ENCODE results near the gene WNT3.
"Not testable (repeated sequence)": the region's sequence is repeated elsewhere in the genome, so short reads cannot be mapped to it uniquely, and the experiment has no call there.

WNT3 gene

GRCh38 chr17:46815474-46816353, 2.8 kb downstream of the WNT3 start:
- DNase-seq (ENCODE audit: low read depth in 2 of 2, low spot score in 1 of 2): no peak

- DNase-seq (ENCODE audit: low read depth in 2 of 2, low spot score in 1 of 2): no peak
These were observed 4.0 kb downstream of the WNT3 start for GRCh38 chr17:46814446-46814845.

DNA sequence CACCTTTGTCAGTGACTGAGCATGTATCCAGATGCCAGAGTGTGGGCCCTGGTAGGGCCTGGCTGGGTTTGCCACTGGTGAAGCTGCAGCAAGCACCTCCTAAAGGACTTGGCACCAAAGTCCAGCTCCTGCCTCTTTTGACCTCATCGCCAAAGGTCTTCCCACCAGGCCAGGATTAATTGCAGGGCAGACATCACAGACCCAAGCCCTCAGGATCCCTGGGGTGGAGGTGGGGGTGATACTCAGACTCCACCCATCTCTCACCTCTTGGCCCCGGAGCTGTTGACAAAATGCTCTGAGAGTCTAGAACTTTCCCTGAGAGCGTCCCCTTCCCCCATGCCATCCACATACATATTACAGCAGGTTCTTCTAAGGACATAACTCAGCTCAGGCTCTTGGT, 4.6 kb downstream of the WNT3 start:
- DNase-seq (ENCODE audit: low read depth in 2 of 2, low spot score in 1 of 2): no peak

DNA sequence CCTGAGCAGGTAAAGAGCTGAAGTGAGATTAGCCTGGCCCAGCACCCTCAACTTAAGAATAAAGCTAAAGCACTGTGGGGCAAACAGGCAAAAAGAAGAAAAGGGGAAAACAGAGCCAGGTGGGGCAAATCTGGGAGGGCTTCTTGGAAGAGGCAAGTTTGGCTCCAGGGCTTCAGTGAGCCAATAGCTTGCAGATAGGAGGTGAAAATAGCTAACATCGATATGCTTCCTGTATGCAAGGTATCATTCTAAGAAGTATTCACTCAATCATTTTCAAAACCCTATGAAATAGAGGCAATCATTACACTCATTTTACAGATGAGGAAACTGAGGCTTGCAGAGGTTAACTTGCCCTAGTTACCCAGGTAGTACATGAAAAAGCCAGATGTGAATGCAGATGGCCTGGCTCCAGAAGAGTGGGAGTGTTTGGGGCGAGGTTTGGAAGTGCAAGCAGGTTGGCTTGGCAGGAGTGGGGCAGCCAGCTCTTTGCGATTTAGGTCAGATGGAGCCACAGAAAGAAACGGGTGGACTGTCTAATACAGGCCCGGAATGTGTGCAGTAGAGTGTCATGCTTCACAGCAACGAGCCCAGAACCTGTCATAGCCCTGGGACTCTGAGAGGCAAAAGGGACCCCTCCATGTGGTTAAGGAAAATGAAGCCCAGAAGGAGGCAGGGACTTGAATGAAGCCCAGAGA, 5.7 kb downstream of the WNT3 start:
- no peak for DNase-seq (ENCODE audit: low read depth in 2 of 2, low spot score in 1 of 2)

DNA sequence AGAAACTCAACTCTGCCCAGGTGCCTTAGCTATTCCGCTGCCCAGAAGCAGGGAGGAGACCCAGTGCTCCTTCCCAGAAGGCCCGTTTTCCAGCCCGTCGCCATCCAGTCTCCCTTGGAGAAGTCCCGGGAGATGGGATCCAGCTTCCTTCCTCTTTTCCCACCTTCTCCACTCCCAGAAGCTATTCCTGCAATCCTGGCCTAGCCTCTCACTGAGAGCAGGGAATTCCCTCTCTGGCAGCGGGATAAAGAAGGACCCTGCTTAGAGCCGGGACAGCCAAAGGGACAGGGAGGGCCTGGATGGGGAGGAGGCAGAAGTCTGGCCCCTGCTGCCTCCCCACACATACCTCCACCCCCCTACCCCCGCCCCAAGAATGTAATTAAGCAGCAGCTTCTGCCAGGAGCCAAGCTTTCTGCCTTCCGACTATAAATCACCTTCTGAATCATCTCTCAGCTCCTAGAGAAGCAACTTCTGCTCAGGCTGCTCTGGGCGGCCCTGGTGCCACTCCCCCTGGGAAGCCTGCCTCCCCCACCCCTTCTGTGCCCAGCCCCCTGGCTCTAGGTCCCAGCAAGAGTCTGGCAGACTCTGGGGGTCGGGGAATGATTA, 6.4 kb downstream of the WNT3 start:
- DNase-seq (ENCODE audit: low read depth in 2 of 2, low spot score in 1 of 2): no peak

GRCh38 chr17:46810837-46811236, 7.7 kb downstream of the WNT3 start:
- no peak for DNase-seq (ENCODE audit: low read depth in 2 of 2, low spot score in 1 of 2)

DNA sequence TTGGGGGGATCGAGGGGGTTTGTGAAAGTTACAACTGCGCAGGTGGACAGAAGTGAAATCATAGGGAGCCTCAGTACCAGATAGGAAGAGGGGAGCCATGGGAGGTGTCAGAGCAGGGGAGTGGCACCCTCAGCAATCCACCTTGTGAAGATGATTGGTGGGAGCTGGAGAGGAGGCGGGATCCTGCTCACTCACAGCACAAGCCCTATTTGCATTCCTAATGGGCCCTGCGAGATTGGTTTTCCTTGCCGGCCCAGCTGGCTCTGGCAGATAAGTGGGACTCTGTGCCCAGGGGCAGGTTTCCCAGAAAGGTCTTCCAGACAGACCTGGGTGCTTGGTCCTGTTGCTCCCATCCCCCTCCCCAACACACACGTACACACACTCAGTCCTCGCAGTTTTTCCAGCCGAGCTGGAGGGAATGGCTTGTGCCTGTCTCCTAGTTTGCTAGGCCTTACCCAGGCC, 9.4 kb downstream of the WNT3 start:
- no peak for DNase-seq (ENCODE audit: low read depth in 2 of 2, low spot score in 1 of 2)

DNA sequence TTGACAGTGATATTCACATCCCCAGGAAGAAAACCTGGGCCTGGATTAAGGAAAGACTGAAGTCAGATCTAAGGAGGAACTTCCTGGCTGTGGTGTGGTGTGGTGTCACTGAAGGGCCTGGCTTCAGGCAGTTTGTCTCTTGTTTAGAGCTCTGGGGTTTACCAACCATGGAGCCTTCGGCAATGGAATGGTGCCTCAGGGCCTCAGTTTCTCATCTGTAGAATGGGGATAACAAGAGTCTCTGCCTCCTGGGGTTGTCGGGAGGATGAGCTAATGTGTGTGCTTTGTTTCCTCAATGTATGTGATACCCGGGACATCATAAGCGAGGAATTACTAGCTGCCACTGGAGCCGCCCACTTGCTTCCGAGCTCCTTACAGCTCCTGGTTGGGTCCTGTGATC, 12.7 kb downstream of the WNT3 start:
- no peak for DNase-seq (ENCODE audit: low read depth in 2 of 2, low spot score in 1 of 2)

DNA sequence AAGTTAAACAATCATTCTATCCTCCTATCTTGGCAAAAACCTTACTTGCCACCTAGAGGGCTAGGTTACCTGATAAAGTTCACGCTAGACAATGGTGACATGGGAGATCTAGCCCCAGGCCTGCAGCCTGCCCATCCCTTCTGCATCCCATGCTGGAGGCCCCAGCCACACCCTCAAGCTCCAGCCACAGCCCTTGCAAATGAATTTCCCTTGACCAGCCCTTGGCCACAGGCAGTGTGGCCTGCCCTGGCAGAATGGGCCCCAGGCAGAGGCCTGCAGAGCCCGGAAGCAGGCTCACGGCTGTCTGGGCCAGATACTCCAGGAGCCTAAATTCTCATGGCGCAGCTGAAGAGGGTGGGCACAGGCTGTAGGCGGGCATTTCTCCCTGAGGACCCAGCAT, 14.9 kb downstream of the WNT3 start:
- DNase-seq (ENCODE audit: low read depth in 2 of 2, low spot score in 1 of 2): no peak

DNA sequence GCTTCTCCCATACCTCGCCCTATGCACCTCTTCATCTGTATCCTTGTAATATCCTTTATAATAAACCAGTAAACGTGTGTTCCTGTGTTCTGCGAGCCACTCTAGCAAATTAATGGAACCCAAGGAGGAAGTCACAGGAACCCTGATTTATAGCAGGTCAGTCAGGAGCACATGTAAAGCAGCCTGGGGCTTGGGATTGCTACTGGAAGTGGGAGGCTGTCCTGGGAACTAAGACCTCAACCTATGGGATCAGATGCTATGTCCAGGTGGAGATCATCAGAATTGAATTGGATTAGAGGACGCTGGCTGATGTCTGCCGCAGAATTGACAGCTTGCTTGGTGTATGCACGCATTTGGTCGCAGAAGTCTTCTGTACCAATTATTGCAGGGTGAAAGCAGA, 15.7 kb downstream of the WNT3 start:
- no peak for DNase-seq (ENCODE audit: low read depth in 2 of 2, low spot score in 1 of 2)

DNA sequence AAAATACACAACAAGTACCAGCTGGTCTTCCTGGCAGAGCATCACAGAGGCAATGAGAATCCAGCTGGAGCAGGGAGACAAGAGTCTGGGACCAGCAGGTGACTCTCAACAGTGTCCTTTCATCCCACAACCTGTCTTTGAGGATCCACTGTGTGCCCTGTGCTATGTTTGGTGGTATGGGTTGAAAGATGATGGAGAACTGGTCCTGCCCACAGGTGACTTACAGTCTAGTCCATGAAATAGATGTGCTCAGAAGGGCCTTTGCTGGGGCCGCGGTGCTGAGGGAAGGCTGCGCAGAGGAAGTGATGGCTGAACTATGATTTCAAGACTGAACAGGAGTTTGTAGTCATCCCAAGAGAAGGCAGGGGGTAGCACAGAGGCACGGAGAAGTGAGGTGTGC, 17.9 kb downstream of the WNT3 start:
- no peak for DNase-seq (ENCODE audit: low read depth in 2 of 2, low spot score in 1 of 2)

DNA sequence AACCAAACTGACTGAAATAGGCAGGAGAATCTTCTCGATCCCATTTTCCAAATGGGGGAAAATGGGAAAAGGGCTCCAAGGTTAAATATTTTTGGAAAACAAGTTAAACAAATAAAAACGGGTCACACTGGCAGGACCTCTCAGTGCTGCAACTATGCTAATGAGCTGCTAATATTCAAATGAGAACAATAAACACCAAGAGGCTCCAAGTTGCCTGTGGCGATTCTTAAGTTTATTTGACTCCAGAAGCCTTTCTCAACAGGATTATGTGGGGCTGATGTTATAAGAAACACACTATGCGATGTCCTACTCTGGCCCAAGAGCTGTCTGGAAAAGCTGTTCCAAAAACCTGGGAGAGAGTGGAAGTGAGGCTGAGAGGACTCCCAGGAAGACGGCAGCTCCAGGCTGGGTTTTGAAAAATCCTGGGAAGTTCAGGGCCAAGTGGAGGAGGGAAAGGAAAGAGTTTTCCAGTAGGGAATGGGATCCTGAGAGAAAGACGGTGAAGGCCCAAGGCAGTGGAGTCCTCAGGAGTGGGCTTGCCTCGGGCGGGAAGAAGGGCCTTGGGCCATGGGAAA, 21.4 kb downstream of the WNT3 start:
- no peak for DNase-seq (ENCODE audit: low read depth in 2 of 2, low spot score in 1 of 2)

DNA sequence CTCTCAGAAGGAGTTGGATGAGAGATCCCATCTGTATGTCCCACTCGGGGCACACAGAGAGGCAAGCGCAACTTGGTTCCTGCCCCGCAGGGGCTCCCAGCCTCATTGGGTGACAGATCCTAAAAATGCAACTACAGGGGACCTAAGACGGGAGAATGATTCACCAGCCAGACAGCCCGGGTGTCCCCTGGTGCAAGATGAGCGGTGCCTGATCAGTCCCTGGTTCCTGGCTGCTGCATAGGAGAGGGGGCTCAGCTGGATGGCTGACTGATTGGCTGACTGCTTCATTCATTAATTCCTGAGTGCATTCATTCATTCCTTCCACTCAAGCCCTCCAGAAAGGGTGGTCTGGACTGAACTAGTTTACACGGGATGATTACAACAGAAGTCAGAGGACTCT, 22.0 kb downstream of the WNT3 start:
- DNase-seq (ENCODE audit: low read depth in 2 of 2, low spot score in 1 of 2): no peak

GRCh38 chr17:46796084-46796483, 22.4 kb downstream of the WNT3 start:
- no peak for DNase-seq (ENCODE audit: low read depth in 2 of 2, low spot score in 1 of 2)

DNA sequence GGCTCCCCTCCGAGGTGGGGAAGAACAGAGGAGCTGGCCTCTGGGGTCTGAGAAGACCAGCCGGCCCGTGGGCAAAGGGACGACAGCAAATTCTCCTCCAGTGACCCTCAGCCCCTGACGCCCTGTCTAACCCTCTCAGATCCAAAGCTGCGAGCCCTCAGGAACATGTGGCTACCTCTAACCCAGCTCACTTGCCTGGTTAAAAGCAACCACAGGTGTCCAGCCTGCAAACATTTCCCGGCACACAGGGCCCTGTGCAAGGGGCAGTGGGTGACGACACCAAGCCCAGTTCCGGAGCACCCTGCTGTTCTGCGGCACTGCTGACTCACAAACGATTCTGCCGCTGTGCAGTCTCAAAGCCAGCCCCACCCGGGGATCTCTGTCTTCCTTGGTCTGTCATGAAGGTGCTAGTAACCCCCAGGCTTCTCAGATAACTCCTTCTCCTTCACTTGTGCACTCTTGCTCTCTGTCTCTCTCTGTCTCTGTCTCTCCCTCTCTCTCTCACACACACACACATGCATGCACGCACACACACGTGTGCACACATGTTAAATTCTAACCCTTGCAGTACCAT, 23.0 kb downstream of the WNT3 start:
- no peak for DNase-seq (ENCODE audit: low read depth in 2 of 2, low spot score in 1 of 2)

- DNase-seq (ENCODE audit: low read depth in 2 of 2, low spot score in 1 of 2): no peak
These were observed 24.2 kb downstream of the WNT3 start for GRCh38 chr17:46794318-46794717.

DNA sequence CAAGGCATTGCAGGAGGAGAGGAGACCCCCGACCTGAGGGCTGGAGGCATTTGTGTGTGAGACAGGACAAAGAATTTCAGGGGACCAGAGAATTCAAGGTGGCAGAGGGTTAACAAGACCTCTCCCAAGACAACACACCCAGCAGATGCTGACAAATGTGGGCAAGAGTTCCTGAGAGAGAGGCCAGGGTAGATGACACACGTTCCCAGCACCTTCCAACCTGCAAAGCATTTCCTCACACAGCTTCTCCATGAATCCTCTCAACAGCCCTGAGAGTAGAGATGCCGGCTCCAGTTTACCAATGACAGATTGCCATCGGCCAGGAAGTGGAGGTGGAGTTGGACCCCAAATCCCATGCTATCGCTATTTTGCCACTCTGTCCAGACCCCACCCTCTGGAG, 25.0 kb downstream of the WNT3 start:
- no peak for DNase-seq (ENCODE audit: low read depth in 2 of 2, low spot score in 1 of 2)

DNA sequence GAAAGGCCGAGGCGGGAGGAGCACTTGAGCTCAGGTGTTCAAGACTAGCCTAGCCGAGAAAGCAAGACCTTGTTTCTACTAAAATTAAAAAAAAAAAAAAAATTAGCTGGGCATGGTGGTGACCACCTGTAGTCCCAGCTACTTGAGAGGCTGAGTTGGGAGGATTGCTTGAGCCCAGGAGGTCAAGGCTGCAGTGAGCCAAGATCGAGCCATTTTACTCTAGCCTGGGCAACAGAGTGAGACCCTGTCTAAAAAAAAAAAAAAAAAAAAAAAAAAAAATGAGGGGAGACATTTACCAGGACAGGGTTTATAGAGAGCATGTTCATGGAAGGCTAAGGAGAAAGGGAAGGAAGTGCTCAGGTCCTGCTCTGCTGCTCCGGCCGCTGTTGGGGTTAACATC, 25.5 kb downstream of the WNT3 start:
- not testable (repeated sequence) for DNase-seq (ENCODE audit: low read depth in 2 of 2, low spot score in 1 of 2)

- DNase-seq (ENCODE audit: low read depth in 2 of 2, low spot score in 1 of 2): no peak
These were observed 26.4 kb downstream of the WNT3 start for GRCh38 chr17:46792071-46792470.

- no peak for DNase-seq (ENCODE audit: low read depth in 2 of 2, low spot score in 1 of 2)
These were observed 27.0 kb downstream of the WNT3 start for GRCh38 chr17:46791531-46791930.

DNA sequence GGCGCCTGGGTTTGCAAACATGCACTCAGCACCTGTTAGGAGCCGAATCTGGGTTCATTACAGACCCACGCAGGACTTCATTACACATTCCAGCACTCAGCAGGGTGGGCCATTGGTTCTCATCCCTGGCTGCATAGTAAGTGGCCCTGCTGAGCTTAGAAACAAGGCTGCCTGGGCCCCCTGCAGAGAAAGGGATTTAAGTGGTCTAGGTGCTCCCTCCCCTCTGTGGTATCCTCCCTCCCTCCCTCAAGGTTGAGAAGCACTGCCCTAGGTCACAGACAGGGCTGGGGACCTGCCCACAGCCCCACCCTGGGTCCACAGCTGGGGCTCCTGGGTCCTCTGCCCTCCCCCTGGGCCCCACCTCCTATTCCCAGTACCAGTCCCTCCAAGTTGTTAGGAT, 28.3 kb downstream of the WNT3 start:
- DNase-seq (ENCODE audit: low read depth in 2 of 2, low spot score in 1 of 2): no peak
